ENCODE measurements around the gene LAMA3. TPM values are rescaled to one million over a fixed set of nuclear protein-coding genes. Genes with fewer than 3 reads are reported as not detected.
A peak's percentile ranks its signal among the peaks of the same experiment; 100 is the strongest.

LAMA3 gene
- total and polyA plus RNA-seq, 2 experiments from 2014 or later: 3.9 to 4.9 TPM

- H2AFZ ChIP-seq: no peak overlapping the region
- DNase-seq (ENCODE audit: low spot score) (no peak), ATAC-seq (no peak)
- Mint-ChIP-seq H3K27ac (no peak overlapping the region), H3K4me1 (no peaks in the 10 kb centered on the region), H3K36me3 (ENCODE audit: low read depth) (no peaks in the 10 kb centered on the region; the same call in 2 of the 3 replicates), H3K9me3 (peaks cover 7% of the 10 kb centered on the region; the same call in 1 of the 3 replicates), H3K27me3 (ENCODE audit: insufficient read depth, low read depth, poor library complexity) (no peaks in the 10 kb centered on the region), H3K4me3 (no peak overlapping the region)
- H3K4me3 ChIP-seq: no peak overlapping the region
- H3K4me1 ChIP-seq (ENCODE audit: insufficient read depth): no peaks in the 10 kb centered on the region
- no peaks in the 10 kb centered on the region for H3F3A ChIP-seq (replicated peaks; ENCODE audit: low read depth)
- H3K79me2 ChIP-seq (replicated peaks; ENCODE audit: insufficient read depth): no peaks in the 10 kb centered on the region
- no peaks in the 10 kb centered on the region for H4K20me1 ChIP-seq (replicated peaks; ENCODE audit: insufficient read depth)
- no peak overlapping the region for H3K27ac ChIP-seq (ENCODE audit: low read depth)
- peaks cover 8% of the 10 kb centered on the region; the same call in 1 of the 2 replicates for H3K9me2 ChIP-seq (ENCODE audit: insufficient read depth)
- H3K27me3 ChIP-seq (ENCODE audit: insufficient read depth): no peaks in the 10 kb centered on the region
- H3K36me3 ChIP-seq (ENCODE audit: insufficient read depth): no peaks in the 10 kb centered on the region
- TF ChIP-seq ZNF331 (CRISPR knock-in tag; IDR thresholded peaks at IDR 0.05; ENCODE audit: low read depth) (peak; percentile 90), CTCF (conservative IDR thresholded peaks at IDR 0.05; ENCODE audit: low read depth in 2 of 2) (no peak), JUNB (IDR thresholded peaks at IDR 0.05; ENCODE audit: unreplicated experiment) (no peak)
- TF ChIP-seq, protein P1, sequence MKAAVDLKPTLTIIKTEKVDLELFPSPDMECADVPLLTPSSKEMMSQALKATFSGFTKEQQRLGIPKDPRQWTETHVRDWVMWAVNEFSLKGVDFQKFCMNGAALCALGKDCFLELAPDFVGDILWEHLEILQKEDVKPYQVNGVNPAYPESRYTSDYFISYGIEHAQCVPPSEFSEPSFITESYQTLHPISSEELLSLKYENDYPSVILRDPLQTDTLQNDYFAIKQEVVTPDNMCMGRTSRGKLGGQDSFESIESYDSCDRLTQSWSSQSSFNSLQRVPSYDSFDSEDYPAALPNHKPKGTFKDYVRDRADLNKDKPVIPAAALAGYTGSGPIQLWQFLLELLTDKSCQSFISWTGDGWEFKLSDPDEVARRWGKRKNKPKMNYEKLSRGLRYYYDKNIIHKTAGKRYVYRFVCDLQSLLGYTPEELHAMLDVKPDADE (IDR thresholded peaks at IDR 0.05): no peak
- no peak overlapping the region for H3K4me2 ChIP-seq
Observed at GRCh38 chr18:23706971-23707640, 17.9 kb downstream of the LAMA3 start.

DNA sequence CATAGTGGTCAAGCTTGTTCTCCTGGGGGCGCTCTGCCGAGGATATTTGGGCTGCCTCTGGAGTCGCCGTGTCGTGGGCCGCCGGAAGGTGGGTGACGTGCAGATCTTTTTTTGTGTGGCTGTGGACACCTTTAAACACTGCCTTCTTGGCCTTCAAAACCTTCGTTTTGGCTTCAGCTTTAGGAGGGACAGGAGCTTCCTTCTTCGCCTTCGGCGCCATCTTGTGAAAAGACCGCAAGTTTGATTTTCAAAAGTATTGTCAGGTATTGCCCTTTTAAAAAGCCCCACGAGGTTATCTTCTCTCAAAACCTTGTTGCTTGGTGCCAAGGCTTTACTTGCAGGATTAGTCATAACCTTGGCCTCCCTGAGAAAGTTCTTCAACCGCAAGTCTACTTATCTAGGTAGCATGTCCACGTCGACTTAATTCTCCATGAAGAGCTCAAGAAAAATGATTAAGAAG is 20.8 kb downstream of the LAMA3 start:
- ATAC-seq (no peak), DNase-seq (ENCODE audit: low spot score) (peak; percentile 34)
- Mint-ChIP-seq H3K27me3 (ENCODE audit: insufficient read depth, low read depth, poor library complexity) (no peaks in the 10 kb centered on the region), H3K4me3 (no peak overlapping the region), H3K36me3 (ENCODE audit: low read depth) (no peaks in the 10 kb centered on the region; the same call in 2 of the 3 replicates), H3K27ac (no peak overlapping the region), H3K9me3 (peaks cover 7% of the 10 kb centered on the region; the same call in 1 of the 3 replicates), H3K4me1 (no peaks in the 10 kb centered on the region)
- Histone ChIP-seq H3K4me1 (ENCODE audit: insufficient read depth) (no peaks in the 10 kb centered on the region), H3K79me2 (replicated peaks; ENCODE audit: insufficient read depth) (no peaks in the 10 kb centered on the region), H3K9me2 (ENCODE audit: insufficient read depth) (peaks cover 8% of the 10 kb centered on the region; the same call in 1 of the 2 replicates), H3K4me2 (no peak overlapping the region), H3K4me3 (no peak overlapping the region), H2AFZ (no peak overlapping the region), H3F3A (replicated peaks; ENCODE audit: low read depth) (no peaks in the 10 kb centered on the region), H3K36me3 (ENCODE audit: insufficient read depth) (no peaks in the 10 kb centered on the region), H4K20me1 (replicated peaks; ENCODE audit: insufficient read depth) (no peaks in the 10 kb centered on the region), H3K27me3 (ENCODE audit: insufficient read depth) (no peaks in the 10 kb centered on the region), H3K27ac (ENCODE audit: low read depth) (no peak overlapping the region)
- TF ChIP-seq EZH2 (IDR thresholded peaks at IDR 0.05; ENCODE audit: low read depth, unreplicated experiment) (no peak), CTCF (conservative IDR thresholded peaks at IDR 0.05; ENCODE audit: low read depth in 2 of 2) (peak in 1 of 2 experiments; percentile 28; a peak in 1 of 4 replicates), ZNF462 (CRISPR knock-in tag; IDR thresholded peaks at IDR 0.05) (no peak)
